Neutrophil (primary cell): ENCODE measurements around the gene MSRB1.
"Not testable (repeated sequence)": the region's sequence is repeated elsewhere in the genome, so short reads cannot be mapped to it uniquely, and the experiment has no call there.

Experiments
- H3K27ac ChIP-seq: fragments of 200-600 bp; sonication (generic); 2 replicates; pipeline ENCODE4 v1.5.1; 2016; ENCODE audit warnings: mild to moderate bottlenecking, moderate library complexity
- H3K27me3 ChIP-seq: fragments of 200-600 bp; sonication (generic); 2 replicates; pipeline ENCODE4 v1.6.0; 2016; ENCODE audit warnings: mild to moderate bottlenecking
- H3K36me3 ChIP-seq: fragments of 200-600 bp; sonication (generic); 2 replicates; pipeline ENCODE4 v1.5.1; 2017
- H3K4me1 ChIP-seq, 2 experiments: fragments of 200-600 bp in 1 of 2; sonication (generic) in 1 of 2; 1 replicate in 1 of 2; 2 replicates in 1 of 2; pipeline versions ENCODE4 v1.5.1 to v1.6.1; 2013 to 2016; ENCODE audit warnings: low read depth in 1 of 2, low read length in 1 of 2, mild to moderate bottlenecking in 1 of 2, moderate library complexity in 1 of 2; ENCODE audit not compliant: control insufficient read depth in 1 of 2, insufficient read depth in 1 of 2
- H3K4me3 ChIP-seq, 2 experiments: fragments of 200-600 bp in 1 of 2; sonication (generic) in 1 of 2; 1 replicate in 1 of 2; 2 replicates in 1 of 2; pipeline ENCODE4 v1.5.1; 2013 to 2016; ENCODE audit warnings: low read depth in 1 of 2, low read length in 1 of 2, mild to moderate bottlenecking in 1 of 2, moderate library complexity in 1 of 2
- H3K9me3 ChIP-seq: fragments of 200-600 bp; sonication (generic); 2 replicates; pipeline ENCODE4 v1.5.1; 2016
- TF ChIP-seq, protein P1 (sequence below): fragments of 200-600 bp; sonication (generic); IDR thresholded peaks from 2 replicates; pipeline ENCODE4 v1.5.1; 2016; ENCODE audit warnings: antibody characterized with exemption

Gene MSRB1

GRCh38 chr16:1959269-1960039, 16.5 kb upstream of the MSRB1 start, which contains the start of gene NDUFB10:
Gene NDUFB10, plus strand, starts transcription at chr16:1959538. Its CDS starts 87 bp downstream, at chr16:1959625.
- peak within 1 kb of the TSS; percentile 82 to 83 for H3K4me3 ChIP-seq
- peaks cover 3% of the 10 kb centered on the region for H3K27me3 ChIP-seq
- H3K9me3 ChIP-seq = no peaks in the 10 kb centered on the region
- peak within 1 kb of the TSS; percentile 68 for H3K27ac ChIP-seq
- TF ChIP-seq, protein P1, sequence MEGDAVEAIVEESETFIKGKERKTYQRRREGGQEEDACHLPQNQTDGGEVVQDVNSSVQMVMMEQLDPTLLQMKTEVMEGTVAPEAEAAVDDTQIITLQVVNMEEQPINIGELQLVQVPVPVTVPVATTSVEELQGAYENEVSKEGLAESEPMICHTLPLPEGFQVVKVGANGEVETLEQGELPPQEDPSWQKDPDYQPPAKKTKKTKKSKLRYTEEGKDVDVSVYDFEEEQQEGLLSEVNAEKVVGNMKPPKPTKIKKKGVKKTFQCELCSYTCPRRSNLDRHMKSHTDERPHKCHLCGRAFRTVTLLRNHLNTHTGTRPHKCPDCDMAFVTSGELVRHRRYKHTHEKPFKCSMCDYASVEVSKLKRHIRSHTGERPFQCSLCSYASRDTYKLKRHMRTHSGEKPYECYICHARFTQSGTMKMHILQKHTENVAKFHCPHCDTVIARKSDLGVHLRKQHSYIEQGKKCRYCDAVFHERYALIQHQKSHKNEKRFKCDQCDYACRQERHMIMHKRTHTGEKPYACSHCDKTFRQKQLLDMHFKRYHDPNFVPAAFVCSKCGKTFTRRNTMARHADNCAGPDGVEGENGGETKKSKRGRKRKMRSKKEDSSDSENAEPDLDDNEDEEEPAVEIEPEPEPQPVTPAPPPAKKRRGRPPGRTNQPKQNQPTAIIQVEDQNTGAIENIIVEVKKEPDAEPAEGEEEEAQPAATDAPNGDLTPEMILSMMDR = peak; percentile 73
- peaks cover 20% of the 10 kb centered on the region for H3K36me3 ChIP-seq
- H3K4me1 ChIP-seq = peaks cover 36 to 40% of the 10 kb centered on the region in 2 experiments

- Histone ChIP-seq H3K36me3 (peaks cover 20% of the 10 kb centered on the region), H3K27me3 (peaks cover 3% of the 10 kb centered on the region), H3K27ac (peak overlapping the region; percentile 68), H3K4me3 (peak overlapping the region; percentile 82 to 83), H3K9me3 (no peaks in the 10 kb centered on the region), H3K4me1 (peaks cover 29 to 35% of the 10 kb centered on the region in 2 experiments)
- TF ChIP-seq, protein P1 = no peak
Measured at GRCh38 chr16:1958715-1959268, 15.8 kb upstream of the MSRB1 start.

DNA sequence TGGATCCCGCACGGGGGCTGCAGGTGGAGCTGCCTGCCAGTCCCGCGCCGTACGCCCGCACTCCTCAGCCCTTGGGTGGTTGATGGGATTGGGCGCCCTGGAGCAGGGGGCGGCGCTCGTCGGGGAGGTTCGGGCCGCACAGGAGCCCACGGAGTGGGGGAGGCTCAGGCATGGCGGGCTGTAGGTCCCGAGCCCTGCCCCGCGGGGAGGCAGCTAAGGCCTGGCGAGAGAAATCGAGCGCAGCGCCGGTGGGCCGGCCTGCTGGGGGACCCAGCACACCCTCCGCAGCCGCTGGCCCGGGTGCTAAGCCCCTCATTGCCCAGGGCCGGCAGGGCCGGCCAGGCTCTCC, 15.1 kb upstream of the MSRB1 start:
- not testable (repeated sequence) for H3K9me3 ChIP-seq, H3K27me3 ChIP-seq, H3K27ac ChIP-seq, H3K4me3 ChIP-seq
- Histone ChIP-seq H3K4me1 (peaks cover 23 to 29% of the 10 kb centered on the region in 2 experiments), H3K36me3 (peaks cover 20% of the 10 kb centered on the region)

DNA sequence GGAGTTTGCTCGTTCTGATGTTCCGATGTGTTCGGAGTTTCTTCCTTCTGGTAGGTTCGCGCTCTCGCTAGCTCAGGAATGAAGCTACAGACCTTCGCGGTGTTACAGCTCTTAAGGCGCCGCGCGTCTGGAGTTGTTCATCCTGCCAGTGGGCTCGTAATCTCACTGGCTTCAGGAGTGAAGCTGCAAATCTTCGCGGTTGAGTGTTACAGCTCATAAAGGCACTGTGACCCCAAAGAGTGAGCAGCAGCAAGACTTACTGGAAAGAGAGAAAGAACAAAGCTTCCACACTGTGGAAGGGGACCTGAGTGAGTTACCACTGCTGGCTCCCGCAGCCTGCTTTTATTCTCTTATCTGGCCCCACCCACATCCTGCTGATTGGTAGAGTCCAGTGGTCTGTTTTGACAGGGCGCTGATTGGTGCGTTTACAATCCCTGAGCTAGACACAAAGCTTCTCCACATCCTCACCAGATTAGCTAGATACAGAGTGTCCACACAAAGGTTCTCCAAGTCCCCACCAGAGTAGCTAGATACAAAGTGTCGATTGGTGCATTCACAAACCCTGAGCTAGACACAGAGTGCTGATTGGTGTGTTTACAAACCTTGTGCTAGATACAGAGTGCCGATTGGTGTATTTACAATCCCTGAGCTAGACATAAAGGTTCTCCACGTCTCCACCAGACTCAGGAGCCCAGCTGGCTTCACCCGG, 14.6 kb upstream of the MSRB1 start:
- not testable (repeated sequence) for H3K9me3 ChIP-seq, H3K27ac ChIP-seq, H3K27me3 ChIP-seq, H3K4me3 ChIP-seq
- Histone ChIP-seq H3K36me3 (peaks cover 17% of the 10 kb centered on the region), H3K4me1 (peaks cover 23 to 25% of the 10 kb centered on the region in 2 experiments)

DNA sequence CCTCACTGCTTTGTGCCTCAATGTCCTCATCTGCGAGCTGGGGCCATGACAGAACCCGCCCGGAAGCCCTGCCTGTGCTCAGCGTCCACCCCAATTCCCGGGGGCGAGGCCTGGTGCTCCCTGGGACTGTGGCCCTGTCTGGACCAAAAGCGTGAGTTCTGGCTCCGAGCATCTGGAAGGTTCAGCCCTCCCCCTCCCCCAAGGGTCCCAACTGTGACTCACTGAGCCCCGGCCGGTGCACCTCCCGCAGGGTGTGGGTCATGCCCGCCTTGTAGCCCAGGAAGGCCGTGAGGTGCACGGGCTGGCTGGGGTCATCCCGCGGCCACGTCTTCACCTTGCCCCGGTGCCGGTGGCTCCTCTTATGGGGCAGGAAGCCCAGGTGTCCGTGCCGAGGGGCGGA, 10.7 kb upstream of the MSRB1 start:
- H3K4me1 ChIP-seq = peaks cover 2% of the 10 kb centered on the region in 2 experiments
- H3K27ac ChIP-seq = no peak overlapping the region
- no peaks in the 10 kb centered on the region for H3K9me3 ChIP-seq
- H3K4me3 ChIP-seq = no peak overlapping the region
- H3K36me3 ChIP-seq = no peaks in the 10 kb centered on the region
- TF ChIP-seq, protein P1 = no peak
- H3K27me3 ChIP-seq = peaks cover 3% of the 10 kb centered on the region

GRCh38 chr16:1950559-1950958, 7.6 kb upstream of the MSRB1 start:
- Histone ChIP-seq H3K4me3 (no peak overlapping the region), H3K9me3 (no peaks in the 10 kb centered on the region), H3K27me3 (no peaks in the 10 kb centered on the region), H3K27ac (no peak overlapping the region), H3K36me3 (no peaks in the 10 kb centered on the region), H3K4me1 (no peaks in the 10 kb centered on the region)
- TF ChIP-seq, protein P1 = no peak
